WTC11 (cell line): ENCODE results near the gene FAM13A. TPM values are rescaled to one million over a fixed set of nuclear protein-coding genes. Genes with fewer than 3 reads are reported as not detected.

Source experiments
- ATAC-seq: fragments of 200-7000 bp; cut with Tn5 transposase; 2 replicates; pipeline ENCODE4 v1.10.0; 2021; ENCODE audit warnings: mild to moderate bottlenecking, moderate library complexity
- CTCF ChIA-PET: fragments of 300-600 bp; sonication (Branson Sonifier 250); formaldehyde crosslinking; loops from one replicate; lab custom pipeline; 2021; ENCODE audit warnings: antibody characterized with exemption; lab: Charles Lee
- POLR2A ChIA-PET: fragments of 350-600 bp; sonication (Branson Sonifier 250); formaldehyde crosslinking; loops from one replicate; lab custom pipeline; 2021; ENCODE audit warnings: antibody characterized with exemption; lab: Charles Lee
- DNase-seq: peaks from one replicate; pipeline ENCODE4 v3.0.0; 2021; ENCODE audit warnings: low spot score
- H3K27ac Mint-ChIP-seq: 2 replicates; pipeline ENCODE4 v1.8.0; 2021; ENCODE audit warnings: mixed read lengths
- H3K27me3 Mint-ChIP-seq: 2 replicates; pipeline ENCODE4 v1.8.0; 2021; ENCODE audit warnings: low read depth, mild to moderate bottlenecking, moderate library complexity, mixed read lengths
- H3K36me3 Mint-ChIP-seq: 2 replicates; pipeline ENCODE4 v1.8.0; 2021; ENCODE audit warnings: mixed read lengths
- H3K4me1 Mint-ChIP-seq: 2 replicates; pipeline ENCODE4 v1.8.0; 2022; ENCODE audit warnings: mixed read lengths
- H3K4me3 Mint-ChIP-seq: 2 replicates; pipeline ENCODE4 v1.8.0; 2021; ENCODE audit warnings: mild to moderate bottlenecking, moderate library complexity, mixed read lengths
- H3K9me3 Mint-ChIP-seq: 2 replicates; pipeline ENCODE4 v1.8.0; 2021; ENCODE audit warnings: mixed read lengths
- CREM ChIP-seq: sonication (generic); formaldehyde crosslinking; IDR thresholded peaks from 2 replicates; pipeline ENCODE4 v1.8.1; 2022; ENCODE audit warnings: mild to moderate bottlenecking, missing genetic modification reagents, moderate library complexity
- ERG ChIP-seq: fragments of 250-450 bp; sonication (Bioruptor Pico); IDR thresholded peaks from 2 replicates; pipeline ENCODE4 v1.8.0; 2021; ENCODE audit warnings: mild to moderate bottlenecking
- JUN ChIP-seq: sonication (generic); formaldehyde crosslinking; IDR thresholded peaks from 2 replicates; pipeline ENCODE4 v1.8.0; 2023; ENCODE audit warnings: mild to moderate bottlenecking, missing genetic modification reagents
- MLX ChIP-seq: sonication (generic); formaldehyde crosslinking; IDR thresholded peaks from 2 replicates; pipeline ENCODE4 v1.8.1; 2023; ENCODE audit warnings: mild to moderate bottlenecking, missing genetic modification reagents, moderate library complexity
- MXD4 ChIP-seq: fragments of 250-450 bp; sonication (Bioruptor Pico); IDR thresholded peaks from 2 replicates; pipeline ENCODE4 v1.8.0; 2021; ENCODE audit warnings: mild to moderate bottlenecking, moderate library complexity, borderline replicate concordance
- NFATC4 ChIP-seq: fragments of 250-450 bp; sonication (Bioruptor Pico); IDR thresholded peaks from 2 replicates; pipeline ENCODE4 v1.9.0; 2021; ENCODE audit warnings: mild to moderate bottlenecking
- OVOL2 ChIP-seq: fragments of 250-450 bp; sonication (Bioruptor Pico); IDR thresholded peaks from 2 replicates; pipeline ENCODE4 v1.9.0; 2021; ENCODE audit warnings: mild to moderate bottlenecking, borderline replicate concordance
- PRDM15 ChIP-seq: sonication (generic); formaldehyde crosslinking; IDR thresholded peaks from 2 replicates; pipeline ENCODE4 v1.8.0; 2022; ENCODE audit warnings: missing genetic modification reagents
- TCF7 ChIP-seq: sonication (generic); formaldehyde crosslinking; IDR thresholded peaks from 2 replicates; pipeline ENCODE4 v1.8.0; 2022; ENCODE audit warnings: mild to moderate bottlenecking, low read depth, missing genetic modification reagents, moderate library complexity
- USF1 ChIP-seq: sonication (generic); formaldehyde crosslinking; IDR thresholded peaks from 2 replicates; pipeline ENCODE4 v1.8.0; 2022; ENCODE audit warnings: mild to moderate bottlenecking, missing genetic modification reagents
- ZNF281 ChIP-seq: sonication (generic); formaldehyde crosslinking; IDR thresholded peaks from 2 replicates; pipeline ENCODE4 v1.8.0; 2023; ENCODE audit warnings: mild to moderate bottlenecking, missing genetic modification reagents
- ZNF317 ChIP-seq: sonication (generic); formaldehyde crosslinking; IDR thresholded peaks from 2 replicates; pipeline ENCODE4 v1.8.1; 2023; ENCODE audit warnings: low read depth, mild to moderate bottlenecking, moderate library complexity, missing genetic modification reagents, borderline replicate concordance
- ZNF423 ChIP-seq: fragments of 250-450 bp; sonication (Bioruptor Pico); IDR thresholded peaks from 2 replicates; pipeline ENCODE4 v2.1.2; 2022; ENCODE audit warnings: mild to moderate bottlenecking, moderate library complexity
- ZNF425 ChIP-seq: fragments of 250-450 bp; sonication (Bioruptor Pico); conservative IDR thresholded peaks from 2 replicates; pipeline ENCODE4 v1.9.0; 2021; ENCODE audit warnings: mild to moderate bottlenecking
- ZNF532 ChIP-seq: fragments of 250-450 bp; sonication (Bioruptor Pico); IDR thresholded peaks from 2 replicates; pipeline ENCODE4 v1.9.0; 2021; ENCODE audit warnings: mild to moderate bottlenecking, borderline replicate concordance
- total RNA-seq: library from RNA; stranded (reverse); gene quantifications from 3 replicates; pipeline ENCODE4 v1.2.3, GENCODE V29; 2021

FAM13A gene
- total RNA-seq, 1 experiment from 2014 or later, result 14.6 TPM

- no peak for TF ChIP-seq ZNF532 (CRISPR knock-in tag)
- TF ChIP-seq ZNF317, result no peak
- no peak for TF ChIP-seq NFATC4 (CRISPR knock-in tag)
- TF ChIP-seq ZNF281 (CRISPR knock-in tag), result no peak
Measured at GRCh38 chr4:88880501-88881226, 176.3 kb downstream of the FAM13A start (continued).

GRCh38 chr4:88879991-88880390 lies 177.0 kb downstream of the FAM13A start:
- 0 out of 2 replicates have a peak, but pooled peaks cover 11% of the 10 kb centered on the region for H3K9me3 Mint-ChIP-seq
- ChIA-PET POLR2A (no interaction called here), CTCF (no interaction called here)
- H3K4me1 Mint-ChIP-seq, result peaks cover 18% of the 10 kb centered on the region
- DNase-seq (no peak), ATAC-seq (no peak)
- no peak overlapping the region for H3K4me3 Mint-ChIP-seq
- 0 out of 2 replicates have a peak, but pooled peaks cover 6% of the 10 kb centered on the region for H3K36me3 Mint-ChIP-seq
- peak overlapping the region; percentile 21; the same call in 1 of the 2 replicates for H3K27ac Mint-ChIP-seq
- no peak for TF ChIP-seq JUN (CRISPR knock-in tag)
- no peak for TF ChIP-seq ZNF423 (CRISPR knock-in tag)
- TF ChIP-seq USF1 (CRISPR knock-in tag), result no peak
- TF ChIP-seq CREM (CRISPR knock-in tag), result no peak
- TF ChIP-seq MLX (CRISPR knock-in tag), result no peak
- TF ChIP-seq ERG, result no peak
- no peak for TF ChIP-seq MXD4 (CRISPR knock-in tag)
- no peaks in the 10 kb centered on the region for H3K27me3 Mint-ChIP-seq

GRCh38 chr4:88878642-88879041 lies 178.3 kb downstream of the FAM13A start:
- H3K4me3 Mint-ChIP-seq, result no peak overlapping the region
- H3K9me3 Mint-ChIP-seq, result peaks cover 17% of the 10 kb centered on the region
- DNase-seq (no peak), ATAC-seq (no peak)
- H3K27ac Mint-ChIP-seq, result no peak overlapping the region
- H3K36me3 Mint-ChIP-seq, result 0 out of 2 replicates have a peak, but pooled peaks cover 6% of the 10 kb centered on the region
- POLR2A ChIA-PET, result no interaction called here
- no peaks in the 10 kb centered on the region for H3K27me3 Mint-ChIP-seq
- peaks cover 18% of the 10 kb centered on the region for H3K4me1 Mint-ChIP-seq
- CTCF ChIA-PET, result no interaction called here
- TF ChIP-seq OVOL2 (CRISPR knock-in tag) (no peak), PRDM15 (CRISPR knock-in tag) (no peak), TCF7 (CRISPR knock-in tag) (no peak), ZNF425 (CRISPR knock-in tag) (no peak)
